Thoracic aorta (tissue), 2 donors: ENCODE results near the gene NKX1-1. TPM values are rescaled to one million over a fixed set of nuclear protein-coding genes. Genes with fewer than 3 reads are reported as not detected.

ENCODE experiments used
- ATAC-seq: fragments of 150-250 bp; one replicate; pipeline ENCODE4 v1.8.0; 2017; ENCODE audit warnings: low read depth; ENCODE audit not compliant: insufficient number of reproducible peaks, low FRiP score
- DNase-seq: peaks from one replicate; pipeline ENCODE4 v3.0.0-alpha.2; 2020; ENCODE audit warnings: low spot score
- H3K27ac ChIP-seq, 2 donors: fragments of 200-600 bp; sonication (generic); 1 replicate in 1 of 2; 2 replicates in 1 of 2; pipeline ENCODE4 v1.5.1; 2016; ENCODE audit warnings: mild to moderate bottlenecking in 2 of 2, moderate library complexity in 2 of 2
- H3K27me3 ChIP-seq: fragments of 200-600 bp; sonication (generic); replicated peaks from 2 replicates; pipeline ENCODE4 v1.6.0; 2016; ENCODE audit warnings: mild to moderate bottlenecking; ENCODE audit not compliant: insufficient read depth
- H3K36me3 ChIP-seq: fragments of 200-600 bp; sonication (generic); one replicate; pipeline ENCODE4 v1.5.1; 2016
- H3K4me1 ChIP-seq, 2 donors: fragments of 200-600 bp; sonication (generic); 1 replicate in 1 of 2; 2 replicates in 1 of 2; pipeline versions ENCODE4 v1.5.1 to v1.6.0; 2016; ENCODE audit warnings: low read depth in 2 of 2, mild to moderate bottlenecking in 1 of 2; ENCODE audit not compliant: control insufficient read depth in 1 of 2
- H3K4me3 ChIP-seq: fragments of 200-600 bp; sonication (generic); 2 replicates; pipeline ENCODE4 v1.5.1; 2016; ENCODE audit warnings: mild to moderate bottlenecking
- H3K9me3 ChIP-seq: fragments of 200-600 bp; sonication (generic); 2 replicates; pipeline ENCODE4 v1.5.1; 2016
- CTCF ChIP-seq: fragments of 200-600 bp; sonication (generic); IDR thresholded peaks from one replicate; pipeline ENCODE4 v1.5.1; 2019; ENCODE audit warnings: antibody characterized with exemption
- total RNA-seq, 2 donors: library from RNA; depleted of rRNA; stranded (reverse); fragments of >200 nt; gene quantifications; one replicate each; pipeline versions ENCODE4 v1.1.0 to v1.2.3, GENCODE V29; 2016

The NKX1-1 gene
- total RNA-seq, 2 donors from 2014 or later = not detected

GRCh38 chr4:1354136-1354982, 51.9 kb downstream of the NKX1-1 start:
- Histone ChIP-seq H3K9me3 (no peaks in the 10 kb centered on the region), H3K27ac (no peak overlapping the region), H3K27me3 (no peaks in the 10 kb centered on the region), H3K36me3 (peaks cover 26% of the 10 kb centered on the region), H3K4me1 (peaks cover 0 to 4% of the 10 kb centered on the region in 2 donors), H3K4me3 (no peak overlapping the region)
- no peak for TF ChIP-seq CTCF
- ATAC-seq (no peak), DNase-seq (no peak)

- H3K4me3 ChIP-seq = no peak overlapping the region
- TF ChIP-seq CTCF = no peak
- H3K27ac ChIP-seq = no peak overlapping the region
- ATAC-seq (no peak), DNase-seq (no peak)
- H3K36me3 ChIP-seq = peaks cover 19% of the 10 kb centered on the region
- no peaks in the 10 kb centered on the region for H3K9me3 ChIP-seq
- no peaks in the 10 kb centered on the region for H3K27me3 ChIP-seq
- peaks cover under 1 to 9% of the 10 kb centered on the region in 2 donors for H3K4me1 ChIP-seq
Measured at GRCh38 chr4:1353186-1354055, 52.8 kb downstream of the NKX1-1 start.

Other genes with a start within 250 kb of the NKX1-1 start
- gene SPON2, start 233.9 kb downstream of the NKX1-1 start, total RNA-seq = 10 to 100 TPM; 15.2 to 18.4 TPM
- 100 to 1,000 TPM; 132 to 256 TPM for gene CTBP1, start 157.3 kb downstream of the NKX1-1 start, total RNA-seq
- 10 to 100 TPM; 53.7 to 83.8 TPM for gene MAEA, start 116.6 kb downstream of the NKX1-1 start, total RNA-seq
- 10 to 100 TPM; 23.3 to 29.0 TPM for gene UVSSA, start 59.2 kb downstream of the NKX1-1 start, total RNA-seq